ENCODE results near the gene CFAP299. TPM values are rescaled to one million over a fixed set of nuclear protein-coding genes. Genes with fewer than 3 reads are reported as not detected.

CFAP299 gene
- polyA plus RNA-seq, 1 experiment: 1.4 TPM

GRCh38 chr4:80874979-80875378 is 539.4 kb downstream of the CFAP299 start:
- TF ChIP-seq, protein P1, sequence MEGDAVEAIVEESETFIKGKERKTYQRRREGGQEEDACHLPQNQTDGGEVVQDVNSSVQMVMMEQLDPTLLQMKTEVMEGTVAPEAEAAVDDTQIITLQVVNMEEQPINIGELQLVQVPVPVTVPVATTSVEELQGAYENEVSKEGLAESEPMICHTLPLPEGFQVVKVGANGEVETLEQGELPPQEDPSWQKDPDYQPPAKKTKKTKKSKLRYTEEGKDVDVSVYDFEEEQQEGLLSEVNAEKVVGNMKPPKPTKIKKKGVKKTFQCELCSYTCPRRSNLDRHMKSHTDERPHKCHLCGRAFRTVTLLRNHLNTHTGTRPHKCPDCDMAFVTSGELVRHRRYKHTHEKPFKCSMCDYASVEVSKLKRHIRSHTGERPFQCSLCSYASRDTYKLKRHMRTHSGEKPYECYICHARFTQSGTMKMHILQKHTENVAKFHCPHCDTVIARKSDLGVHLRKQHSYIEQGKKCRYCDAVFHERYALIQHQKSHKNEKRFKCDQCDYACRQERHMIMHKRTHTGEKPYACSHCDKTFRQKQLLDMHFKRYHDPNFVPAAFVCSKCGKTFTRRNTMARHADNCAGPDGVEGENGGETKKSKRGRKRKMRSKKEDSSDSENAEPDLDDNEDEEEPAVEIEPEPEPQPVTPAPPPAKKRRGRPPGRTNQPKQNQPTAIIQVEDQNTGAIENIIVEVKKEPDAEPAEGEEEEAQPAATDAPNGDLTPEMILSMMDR (IDR thresholded peaks at IDR 0.05; ENCODE audit: low read depth, low read length): no peak
- POLR2A ChIA-PET: no interaction called here
- no peak overlapping the region for H3K4me3 ChIP-seq (ENCODE audit: low read depth, low read length)
- CTCF ChIA-PET: no interaction called here
- no peaks in the 10 kb centered on the region for H3K27me3 ChIP-seq (ENCODE audit: control insufficient read depth, insufficient read depth, low read length)
- H3K27ac ChIP-seq (ENCODE audit: low read depth, low read length): no peak overlapping the region
- H3K9me3 ChIP-seq (ENCODE audit: control insufficient read depth, insufficient read depth, low read length): no peaks in the 10 kb centered on the region
- DNase-seq (ENCODE audit: low read depth, low spot score): no peak

- CTCF ChIA-PET: no interaction called here
- no peak for DNase-seq (ENCODE audit: low read depth, low spot score)
- no peak overlapping the region for H3K4me3 ChIP-seq (ENCODE audit: low read depth, low read length)
- TF ChIP-seq, protein P1 (IDR thresholded peaks at IDR 0.05; ENCODE audit: low read depth, low read length): no peak
- H3K27me3 ChIP-seq (ENCODE audit: control insufficient read depth, insufficient read depth, low read length): no peaks in the 10 kb centered on the region
- POLR2A ChIA-PET: no interaction called here
- no peaks in the 10 kb centered on the region for H3K9me3 ChIP-seq (ENCODE audit: control insufficient read depth, insufficient read depth, low read length)
- H3K27ac ChIP-seq (ENCODE audit: low read depth, low read length): no peak overlapping the region
These were observed 540.1 kb downstream of the CFAP299 start for GRCh38 chr4:80875642-80876041.

DNA sequence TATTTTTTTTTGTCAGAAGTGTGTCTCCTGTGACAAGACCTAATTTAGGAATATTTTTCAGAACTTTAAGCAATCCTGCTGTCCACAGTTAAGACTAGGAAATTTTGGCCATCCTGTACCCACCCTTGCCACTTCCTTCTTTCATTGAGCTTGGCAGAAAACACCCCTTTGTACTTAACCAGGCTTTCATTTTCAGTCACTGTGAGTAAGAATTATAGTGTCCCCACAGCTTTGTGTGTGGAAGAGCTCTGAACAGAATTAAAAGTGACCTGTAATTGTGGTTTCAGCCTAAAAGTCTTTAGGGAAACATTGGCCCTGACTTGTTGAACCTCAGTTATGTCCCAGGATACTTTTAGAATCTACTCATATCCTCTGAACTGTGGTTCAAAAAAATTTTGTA is 541.3 kb downstream of the CFAP299 start:
- Histone ChIP-seq H3K27ac (ENCODE audit: low read depth, low read length) (no peak overlapping the region), H3K9me3 (ENCODE audit: control insufficient read depth, insufficient read depth, low read length) (no peaks in the 10 kb centered on the region), H3K4me3 (ENCODE audit: low read depth, low read length) (no peak overlapping the region), H3K27me3 (ENCODE audit: control insufficient read depth, insufficient read depth, low read length) (no peaks in the 10 kb centered on the region)
- DNase-seq (ENCODE audit: low read depth, low spot score): no peak
- POLR2A ChIA-PET: no interaction called here
- TF ChIP-seq, protein P1 (IDR thresholded peaks at IDR 0.05; ENCODE audit: low read depth, low read length): no peak
- CTCF ChIA-PET: no interaction called here

GRCh38 chr4:80878218-80878617 is 542.7 kb downstream of the CFAP299 start:
- H3K4me3 ChIP-seq (ENCODE audit: low read depth, low read length): no peak overlapping the region
- H3K9me3 ChIP-seq (ENCODE audit: control insufficient read depth, insufficient read depth, low read length): no peaks in the 10 kb centered on the region
- H3K27ac ChIP-seq (ENCODE audit: low read depth, low read length): no peak overlapping the region
- no peak for DNase-seq (ENCODE audit: low read depth, low spot score)
- POLR2A ChIA-PET: no interaction called here
- no peaks in the 10 kb centered on the region for H3K27me3 ChIP-seq (ENCODE audit: control insufficient read depth, insufficient read depth, low read length)
- TF ChIP-seq, protein P1 (IDR thresholded peaks at IDR 0.05; ENCODE audit: low read depth, low read length): no peak
- CTCF ChIA-PET: no interaction called here

- Histone ChIP-seq H3K9me3 (ENCODE audit: control insufficient read depth, insufficient read depth, low read length) (no peaks in the 10 kb centered on the region), H3K27ac (ENCODE audit: low read depth, low read length) (no peak overlapping the region), H3K4me3 (ENCODE audit: low read depth, low read length) (no peak overlapping the region), H3K27me3 (ENCODE audit: control insufficient read depth, insufficient read depth, low read length) (no peaks in the 10 kb centered on the region)
- POLR2A ChIA-PET: no interaction called here
- no peak for DNase-seq (ENCODE audit: low read depth, low spot score)
- CTCF ChIA-PET: interaction anchor here (0.6 kb wide), 1 partner anchor 92 kb away, joined by 3 read pairs; no protein-coding TSS in a partner anchor
- TF ChIP-seq, protein P1 (IDR thresholded peaks at IDR 0.05; ENCODE audit: low read depth, low read length): no peak
These were observed 562.2 kb downstream of the CFAP299 start for GRCh38 chr4:80897537-80898303.
